H9 (cell line): Measurements from ENCODE around the gene TMCC1. TPM values are rescaled to one million over a fixed set of nuclear protein-coding genes. Genes with fewer than 3 reads are reported as not detected.

Source experiments
- DNase-seq: peaks from one replicate; pipeline ENCODE4 v3.0.0-alpha.2; 2017
- H2AFZ ChIP-seq: one replicate; pipeline ENCODE4 v1.6.1; 2013; ENCODE audit warnings: mild to moderate bottlenecking, low read length, control low read depth, moderate library complexity
- H2AK5ac ChIP-seq: 2 replicates; pipeline ENCODE4 v1.6.1; 2013; ENCODE audit warnings: low read length, control low read depth, mixed read lengths; ENCODE audit not compliant: insufficient read length
- H2BK120ac ChIP-seq: one replicate; pipeline ENCODE4 v1.6.1; 2013; ENCODE audit warnings: low read depth, mild to moderate bottlenecking, low read length, control low read depth, inconsistent platforms; ENCODE audit not compliant: poor library complexity, severe bottlenecking
- H2BK12ac ChIP-seq: 2 replicates; pipeline ENCODE4 v1.6.1; 2013; ENCODE audit warnings: low read length, control low read depth, mixed read lengths, low read depth; ENCODE audit not compliant: insufficient read length
- H2BK15ac ChIP-seq: 2 replicates; pipeline ENCODE4 v1.6.1; 2013; ENCODE audit warnings: low read depth, low read length, control low read depth
- H2BK20ac ChIP-seq: one replicate; pipeline ENCODE4 v1.6.1; 2013; ENCODE audit warnings: low read depth, mild to moderate bottlenecking, low read length, control low read depth, inconsistent platforms; ENCODE audit not compliant: poor library complexity, severe bottlenecking
- H2BK5ac ChIP-seq: 2 replicates; pipeline ENCODE4 v1.6.1; 2013; ENCODE audit warnings: low read length, control low read depth, mixed read lengths; ENCODE audit not compliant: insufficient read length
- H3K14ac ChIP-seq: 2 replicates; pipeline ENCODE4 v1.6.1; 2013; ENCODE audit warnings: low read length, control low read depth; ENCODE audit not compliant: insufficient read depth
- H3K18ac ChIP-seq: 2 replicates; pipeline ENCODE4 v1.6.1; 2013; ENCODE audit warnings: low read depth, mild to moderate bottlenecking, mixed read lengths, low read length, control low read depth; ENCODE audit not compliant: insufficient read length
- H3K23ac ChIP-seq: 2 replicates; pipeline ENCODE4 v1.6.1; 2013; ENCODE audit warnings: low read length, control low read depth, mixed read lengths, low read depth; ENCODE audit not compliant: insufficient read length
- H3K23me2 ChIP-seq: 2 replicates; pipeline ENCODE4 v1.6.1; 2013; ENCODE audit warnings: low read depth, mild to moderate bottlenecking, mixed read lengths, low read length, control low read depth; ENCODE audit not compliant: insufficient read length, poor library complexity, severe bottlenecking
- H3K27ac ChIP-seq: 2 replicates; pipeline ENCODE4 v1.5.1; 2013; ENCODE audit warnings: low read length, control low read depth, mixed read lengths, low read depth; ENCODE audit not compliant: insufficient read length
- H3K27me3 ChIP-seq: 2 replicates; pipeline ENCODE4 v1.6.1; 2013; ENCODE audit warnings: low read length, control low read depth, inconsistent platforms; ENCODE audit not compliant: insufficient read depth
- H3K4ac ChIP-seq: 2 replicates; pipeline ENCODE4 v1.6.1; 2013; ENCODE audit warnings: low read depth, mild to moderate bottlenecking, control low read depth, inconsistent platforms, low read length, moderate library complexity
- H3K4me1 ChIP-seq: 2 replicates; pipeline ENCODE4 v1.6.1; 2013; ENCODE audit warnings: low read length, control low read depth, inconsistent platforms; ENCODE audit not compliant: insufficient read depth
- H3K4me2 ChIP-seq: 2 replicates; pipeline ENCODE4 v1.6.1; 2013; ENCODE audit warnings: low read length, control low read depth, mixed read lengths; ENCODE audit not compliant: insufficient read length, insufficient read depth
- H3K56ac ChIP-seq: 2 replicates; pipeline ENCODE4 v1.6.1; 2013; ENCODE audit warnings: low read depth, mild to moderate bottlenecking, mixed read lengths, low read length, control low read depth; ENCODE audit not compliant: insufficient read length
- H3K79me1 ChIP-seq: 2 replicates; pipeline ENCODE4 v1.6.1; 2013; ENCODE audit warnings: low read depth, mild to moderate bottlenecking, moderate library complexity, low read length, control low read depth, inconsistent platforms; ENCODE audit not compliant: insufficient read depth, poor library complexity, severe bottlenecking
- H3K79me2 ChIP-seq: 2 replicates; pipeline ENCODE4 v1.6.1; 2013; ENCODE audit warnings: low read length, control low read depth, inconsistent platforms; ENCODE audit not compliant: insufficient read depth
- H3K9ac ChIP-seq: 2 replicates; pipeline ENCODE4 v1.6.1; 2013; ENCODE audit warnings: low read length, control low read depth, mixed read lengths; ENCODE audit not compliant: insufficient read length; ENCODE audit errors: extremely low read depth
- H3K9me3 ChIP-seq: one replicate; pipeline ENCODE4 v1.6.1; 2013; ENCODE audit warnings: low read depth, low read length, inconsistent platforms; ENCODE audit not compliant: control insufficient read depth
- H3T11ph ChIP-seq: one replicate; pipeline ENCODE4 v1.6.1; 2013; ENCODE audit warnings: mild to moderate bottlenecking, low read length, control low read depth, inconsistent platforms
- H4K20me1 ChIP-seq: one replicate; pipeline ENCODE4 v1.6.1; 2013; ENCODE audit not compliant: control insufficient read depth, insufficient read length, insufficient read depth
- H4K5ac ChIP-seq: 2 replicates; pipeline ENCODE4 v1.6.1; 2013; ENCODE audit warnings: low read depth, mild to moderate bottlenecking, mixed read lengths, low read length, control low read depth; ENCODE audit not compliant: insufficient read length
- H4K8ac ChIP-seq: replicated peaks from 2 replicates; pipeline ENCODE4 v1.6.1; 2013; ENCODE audit warnings: low read length, control low read depth, mixed read lengths, low read depth; ENCODE audit not compliant: insufficient read length
- H4K91ac ChIP-seq: 2 replicates; pipeline ENCODE4 v1.6.1; 2013; ENCODE audit warnings: low read depth, mild to moderate bottlenecking, moderate library complexity, mixed read lengths, low read length, control low read depth; ENCODE audit not compliant: insufficient read length
- H3K27ac Mint-ChIP-seq, 3 experiments: 2 replicates in 2 of 3; 3 replicates in 1 of 3; pipeline ENCODE4 v1.8.0; 2020 to 2021; ENCODE audit warnings: mixed read lengths in 3 of 3, mild to moderate bottlenecking in 1 of 3, moderate library complexity in 1 of 3
- H3K27me3 Mint-ChIP-seq: 2 replicates; pipeline ENCODE4 v1.8.0; 2021; ENCODE audit warnings: low read depth, mild to moderate bottlenecking, moderate library complexity, mixed read lengths
- H3K36me3 Mint-ChIP-seq, 3 experiments: 2 replicates in 2 of 3; 3 replicates in 1 of 3; pipeline ENCODE4 v1.8.0; 2020 to 2021; ENCODE audit warnings: low read depth in 3 of 3, mixed read lengths in 3 of 3; ENCODE audit not compliant: insufficient read depth in 1 of 3
- H3K4me1 Mint-ChIP-seq, 2 experiments: 2 replicates each; pipeline ENCODE4 v1.8.0; 2020; ENCODE audit warnings: mixed read lengths in 2 of 2
- H3K4me3 Mint-ChIP-seq, 2 experiments: 2 replicates in 1 of 2; 3 replicates in 1 of 2; pipeline ENCODE4 v1.8.0; 2020 to 2021; ENCODE audit warnings: mild to moderate bottlenecking in 2 of 2, mixed read lengths in 2 of 2, moderate library complexity in 1 of 2
- H3K9me3 Mint-ChIP-seq, 2 experiments: 2 replicates in 1 of 2; 3 replicates in 1 of 2; pipeline ENCODE4 v1.8.0; 2020; ENCODE audit warnings: mild to moderate bottlenecking in 2 of 2, mixed read lengths in 2 of 2, moderate library complexity in 1 of 2
- CTCF ChIP-seq: fragments of 200-600 bp; sonication (generic); conservative IDR thresholded peaks from 3 replicates; pipeline ENCODE4 v1.8.0; 2021; ENCODE audit warnings: antibody characterized with exemption, mild to moderate bottlenecking
- total RNA-seq: library from RNA; stranded (reverse); gene quantifications from 2 replicates; pipeline ENCODE4 v1.2.1, GENCODE V29; 2021

The TMCC1 gene
- total RNA-seq, 1 experiment from 2014 or later, result 24.4 TPM

- Histone ChIP-seq H2BK15ac (no peak overlapping the region), H3K23me2 (no peaks in the 10 kb centered on the region), H2BK5ac (no peak overlapping the region), H4K20me1 (no peaks in the 10 kb centered on the region), H3K79me1 (no peaks in the 10 kb centered on the region), H3K27me3 (no peaks in the 10 kb centered on the region), H4K91ac (no peak overlapping the region), H3K23ac (no peak overlapping the region), H4K8ac (no peak overlapping the region), H2BK120ac (no peak overlapping the region), H3K79me2 (no peaks in the 10 kb centered on the region), H3K9me3 (no peaks in the 10 kb centered on the region), H4K5ac (no peak overlapping the region), H2BK12ac (no peak overlapping the region), H3K14ac (no peak overlapping the region), H3K9ac (no peak overlapping the region), H2BK20ac (no peak overlapping the region), H3K27ac (no peak overlapping the region), H3K4me1 (no peaks in the 10 kb centered on the region), H2AFZ (no peak overlapping the region), H3K18ac (no peak overlapping the region), H2AK5ac (no peak overlapping the region), H3K4ac (no peak overlapping the region), H3T11ph (no peak overlapping the region), H3K56ac (no peak overlapping the region), H3K4me2 (no peak overlapping the region)
- Mint-ChIP-seq H3K27ac (no peak overlapping the region), H3K36me3 (peaks cover 0 to 3% (median 0%) of the 10 kb centered on the region in 3 experiments; a peak in 2 of 7 replicates), H3K27me3 (no peaks in the 10 kb centered on the region), H3K4me1 (peaks cover 2 to 7% of the 10 kb centered on the region in 2 experiments; a peak in 3 of 4 replicates), H3K4me3 (no peak overlapping the region), H3K9me3 (0 out of 5 replicates have a peak, but pooled peaks cover 0 to 2% of the 10 kb centered on the region in 2 experiments)
- no peak for DNase-seq
- no peak for TF ChIP-seq CTCF
These were observed 129.4 kb downstream of the TMCC1 start for GRCh38 chr3:129764090-129764489.
